Right lobe of liver (tissue), 4 donors: ENCODE results near the gene BACH2.

Source experiments
- POLR2A ChIP-seq: fragments of 450-650 bp; IDR thresholded peaks from one replicate; pipeline ENCODE4 v1.6.1; 2017; ENCODE audit warnings: antibody characterized with exemption, mild to moderate bottlenecking
- TF ChIP-seq, protein P1 (sequence below), 4 donors: fragments of 200-600 bp in 3 of 4; fragments of 450-650 bp in 1 of 4; IDR thresholded peaks; one replicate each; pipeline versions ENCODE4 v1.5.1 to v1.8.0; 2016 to 2022; ENCODE audit warnings: antibody characterized with exemption in 4 of 4, mild to moderate bottlenecking in 2 of 4
- donor health status: DM: no; HTN: no; CAD: no.
- donor health status: DM: no; HTN: no; CAD: no.
- donor health status: DM: no; HTN: yes; CAD: no.

- TF ChIP-seq, protein P1, sequence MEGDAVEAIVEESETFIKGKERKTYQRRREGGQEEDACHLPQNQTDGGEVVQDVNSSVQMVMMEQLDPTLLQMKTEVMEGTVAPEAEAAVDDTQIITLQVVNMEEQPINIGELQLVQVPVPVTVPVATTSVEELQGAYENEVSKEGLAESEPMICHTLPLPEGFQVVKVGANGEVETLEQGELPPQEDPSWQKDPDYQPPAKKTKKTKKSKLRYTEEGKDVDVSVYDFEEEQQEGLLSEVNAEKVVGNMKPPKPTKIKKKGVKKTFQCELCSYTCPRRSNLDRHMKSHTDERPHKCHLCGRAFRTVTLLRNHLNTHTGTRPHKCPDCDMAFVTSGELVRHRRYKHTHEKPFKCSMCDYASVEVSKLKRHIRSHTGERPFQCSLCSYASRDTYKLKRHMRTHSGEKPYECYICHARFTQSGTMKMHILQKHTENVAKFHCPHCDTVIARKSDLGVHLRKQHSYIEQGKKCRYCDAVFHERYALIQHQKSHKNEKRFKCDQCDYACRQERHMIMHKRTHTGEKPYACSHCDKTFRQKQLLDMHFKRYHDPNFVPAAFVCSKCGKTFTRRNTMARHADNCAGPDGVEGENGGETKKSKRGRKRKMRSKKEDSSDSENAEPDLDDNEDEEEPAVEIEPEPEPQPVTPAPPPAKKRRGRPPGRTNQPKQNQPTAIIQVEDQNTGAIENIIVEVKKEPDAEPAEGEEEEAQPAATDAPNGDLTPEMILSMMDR (IDR thresholded peaks at IDR 0.05): no peak
- TF ChIP-seq POLR2A: no peak
These were observed 128.9 kb downstream of the BACH2 start for GRCh38 chr6:90167514-90168379.
